ENCODE measurements around the gene ITGBL1. TPM values are rescaled to one million over a fixed set of nuclear protein-coding genes. Genes with fewer than 3 reads are reported as not detected.

The ITGBL1 gene
- total RNA-seq, 1 donor from 2014 or later = 3.1 TPM

DNA sequence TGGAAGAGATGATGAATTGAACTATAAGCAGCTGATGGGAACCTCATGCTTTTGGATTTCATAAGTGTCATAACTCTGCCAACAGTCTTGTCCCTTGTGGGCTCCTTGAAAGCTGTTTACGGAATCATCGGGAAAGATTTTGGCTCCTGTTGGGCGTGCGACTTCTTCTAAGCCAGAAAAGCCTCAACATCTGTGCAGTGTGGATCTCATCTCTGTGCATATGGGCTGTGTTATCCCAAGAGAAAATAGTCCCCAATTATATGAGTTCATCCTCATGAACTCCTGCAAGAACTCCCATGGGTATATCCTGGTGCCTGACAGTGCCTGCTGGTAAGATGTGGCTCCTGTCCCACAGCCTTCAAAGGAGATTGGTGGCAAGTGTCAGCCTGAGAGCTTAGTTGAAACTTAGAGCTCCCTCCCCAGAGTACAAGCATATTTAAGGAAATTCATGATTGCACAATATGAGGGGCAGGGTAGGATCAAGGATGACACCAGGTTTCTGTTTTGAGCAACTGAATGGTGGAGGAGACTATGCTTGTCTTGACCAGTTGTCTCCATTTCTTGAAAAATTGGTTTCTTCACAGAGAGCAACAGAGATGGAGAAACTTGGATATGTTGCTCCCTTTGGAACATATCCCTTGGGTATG, 243.5 kb downstream of the ITGBL1 start:
- DNase-seq (ENCODE audit: low read depth) = no peak

DNA sequence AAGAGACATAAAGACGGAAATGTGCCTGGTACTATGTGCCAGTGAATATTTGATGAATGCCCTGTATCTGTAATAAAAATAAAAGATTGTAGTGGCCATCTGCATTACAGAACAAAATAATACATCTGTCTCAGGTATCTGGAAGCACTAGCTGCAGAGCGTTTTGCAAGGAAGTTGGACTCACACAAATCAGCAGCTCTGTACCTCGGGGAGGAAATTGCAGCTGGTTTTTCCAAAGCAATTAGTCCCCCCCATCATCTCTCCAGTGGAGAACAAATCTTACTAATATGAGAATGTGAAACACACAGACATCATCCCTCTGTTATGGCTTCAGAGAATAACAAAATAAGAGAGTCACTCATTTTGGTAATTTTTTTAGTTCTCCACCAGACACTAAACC, 245.3 kb downstream of the ITGBL1 start:
- DNase-seq (ENCODE audit: low read depth) = no peak

DNA sequence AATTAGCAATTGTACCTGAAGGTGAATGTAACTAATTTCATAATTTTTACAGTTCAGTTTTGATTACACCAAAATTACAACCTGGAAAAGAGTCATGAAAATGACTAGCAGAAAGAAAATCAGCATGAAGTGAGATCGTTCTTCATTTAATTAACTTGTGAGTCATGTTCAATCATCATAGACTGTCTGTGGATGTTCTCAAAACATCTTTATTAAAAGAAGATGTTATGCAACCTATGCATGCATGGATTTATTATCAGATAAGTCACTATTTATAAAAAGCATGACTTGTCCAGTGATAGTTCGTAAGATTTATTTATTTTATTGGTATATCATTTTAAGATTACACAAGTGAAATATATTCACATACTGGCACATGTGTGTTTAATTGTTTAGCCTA, 245.9 kb downstream of the ITGBL1 start:
- no peak for DNase-seq (ENCODE audit: low read depth)

DNA sequence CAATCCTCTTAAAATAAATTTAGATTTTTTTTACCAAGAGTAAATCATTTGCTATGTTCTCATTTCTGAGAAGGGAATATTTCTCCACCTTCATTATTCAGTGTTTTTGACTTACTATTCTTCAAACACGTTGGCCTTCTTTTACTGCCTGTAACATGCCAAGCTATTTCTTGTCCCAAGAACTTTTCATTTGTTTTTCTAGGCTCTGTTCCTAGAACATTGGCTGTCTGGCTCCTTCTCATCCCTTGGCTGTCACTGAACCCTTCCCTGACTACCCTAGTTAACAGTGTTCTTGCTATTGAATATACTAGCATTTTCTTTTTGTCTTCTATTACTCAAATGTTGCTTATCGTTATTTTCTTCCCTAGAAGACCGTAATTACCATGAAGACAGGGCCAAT, 248.1 kb downstream of the ITGBL1 start:
- DNase-seq (ENCODE audit: low read depth) = peak; percentile 68

DNA sequence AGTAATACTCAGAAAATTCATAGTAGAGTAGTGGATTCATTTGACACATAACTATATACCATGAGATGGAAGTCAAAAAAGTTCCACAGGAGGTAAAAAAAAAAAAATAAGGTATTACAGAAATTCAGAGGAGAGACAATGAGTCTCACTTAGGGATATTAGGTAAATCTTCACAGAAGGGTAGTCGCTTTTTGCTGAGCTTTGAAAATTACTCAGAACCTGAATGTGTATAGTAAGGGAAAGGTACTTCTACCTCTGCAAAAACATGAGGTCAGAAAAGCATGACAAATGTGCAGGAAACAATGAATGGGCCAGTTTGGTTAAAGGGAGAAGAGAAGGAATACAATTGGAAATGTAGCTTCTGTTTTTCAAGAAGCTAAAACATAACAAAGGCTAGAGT, 250.6 kb downstream of the ITGBL1 start:
- DNase-seq (ENCODE audit: low read depth) = no peak

DNA sequence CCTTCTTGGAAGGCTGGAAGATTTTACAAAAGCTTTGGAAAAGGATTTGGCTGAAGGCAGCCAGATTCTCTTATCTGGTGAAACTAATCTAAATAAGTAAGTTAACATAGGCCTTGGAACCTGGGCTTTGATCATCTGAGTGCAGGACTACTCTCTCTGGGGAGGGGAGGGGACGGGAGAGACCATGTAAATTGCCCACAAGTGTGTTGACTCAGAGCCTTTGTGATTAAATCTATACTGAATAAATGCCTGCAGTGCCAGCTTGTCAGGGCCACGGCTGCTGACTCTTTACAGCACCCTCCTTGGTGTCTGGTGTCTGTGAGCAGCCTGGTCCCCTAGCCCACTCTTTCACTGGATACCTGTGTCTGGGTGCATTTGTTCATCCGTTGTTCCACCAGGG, 251.4 kb downstream of the ITGBL1 start:
- DNase-seq (ENCODE audit: low read depth) = no peak

DNA sequence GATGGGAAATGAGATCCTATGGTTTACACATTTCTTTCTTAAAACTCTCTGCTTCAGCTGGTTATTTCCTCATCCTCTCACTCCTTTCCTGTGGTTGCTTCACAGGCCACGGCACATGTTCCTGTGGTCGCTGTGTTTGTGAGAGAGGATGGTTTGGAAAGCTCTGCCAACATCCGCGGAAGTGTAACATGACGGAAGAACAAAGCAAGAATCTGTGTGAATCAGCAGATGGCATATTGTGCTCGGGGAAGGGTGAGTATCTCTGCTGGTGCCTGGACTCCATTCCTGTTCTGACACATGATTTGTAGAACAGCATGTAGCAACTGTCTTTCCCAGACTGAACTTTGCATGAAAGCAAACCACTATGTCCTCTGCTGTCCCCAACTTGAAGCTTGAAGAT, 254.2 kb downstream of the ITGBL1 start:
- peak; percentile 98 for DNase-seq (ENCODE audit: low read depth)

DNA sequence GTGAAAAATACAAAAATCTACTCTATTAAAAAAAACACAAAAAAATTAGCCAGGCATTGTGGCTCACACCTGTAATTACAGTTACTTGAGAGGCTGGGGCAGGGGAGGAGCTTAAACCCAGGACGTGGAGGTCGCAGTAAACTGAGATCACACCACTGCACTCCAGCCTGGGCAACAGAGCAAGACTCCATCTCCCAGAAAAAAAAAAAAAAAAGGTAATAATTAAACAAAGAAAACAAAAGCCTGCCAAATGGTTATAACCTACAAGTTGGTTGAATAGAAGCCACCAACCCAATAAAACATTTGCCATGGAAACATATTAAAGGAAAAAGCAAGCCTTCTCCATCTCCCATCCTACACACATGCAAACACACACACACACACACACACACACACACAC, 255.2 kb downstream of the ITGBL1 start:
- peak; percentile 79 for DNase-seq (ENCODE audit: low read depth)

DNA sequence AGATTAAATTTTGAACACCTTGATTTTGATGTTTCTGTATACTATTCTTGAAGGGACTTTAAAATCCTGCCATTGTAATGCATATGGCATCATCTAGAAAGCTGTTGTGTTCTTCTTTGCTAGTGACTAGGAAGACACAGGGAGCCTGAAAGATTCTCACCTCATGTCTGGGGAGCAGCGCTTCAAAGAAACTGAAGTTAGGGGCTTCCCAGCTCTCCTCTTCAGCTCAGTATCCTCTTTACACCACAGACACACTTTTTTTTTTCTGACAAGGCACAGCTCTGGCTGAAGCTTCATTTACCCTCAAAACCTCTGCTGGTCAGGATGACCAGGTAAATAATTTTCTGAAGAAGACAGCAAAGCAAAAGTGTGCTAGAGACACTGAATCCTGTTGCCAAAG, 255.6 kb downstream of the ITGBL1 start:
- no peak for DNase-seq (ENCODE audit: low read depth)

DNA sequence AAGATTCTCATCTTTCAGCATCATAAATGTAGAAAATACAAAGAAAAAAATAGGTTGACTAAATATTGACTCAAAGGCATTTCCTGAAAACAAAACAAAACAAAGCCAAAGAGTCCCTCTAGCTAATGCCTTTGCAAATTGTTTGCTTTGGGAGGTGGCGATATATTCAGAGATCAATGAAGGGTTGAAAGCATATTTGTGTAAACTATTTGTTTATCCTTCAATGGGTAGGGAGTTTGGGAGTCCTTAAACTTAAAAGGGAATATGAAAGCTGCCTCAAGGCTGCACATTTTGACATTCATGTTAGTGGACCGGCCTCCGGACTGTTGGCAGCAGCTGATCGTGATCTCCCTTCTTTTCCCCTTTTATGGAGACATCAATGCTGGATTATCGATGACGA, 257.5 kb downstream of the ITGBL1 start:
- no peak for DNase-seq (ENCODE audit: low read depth)

DNA sequence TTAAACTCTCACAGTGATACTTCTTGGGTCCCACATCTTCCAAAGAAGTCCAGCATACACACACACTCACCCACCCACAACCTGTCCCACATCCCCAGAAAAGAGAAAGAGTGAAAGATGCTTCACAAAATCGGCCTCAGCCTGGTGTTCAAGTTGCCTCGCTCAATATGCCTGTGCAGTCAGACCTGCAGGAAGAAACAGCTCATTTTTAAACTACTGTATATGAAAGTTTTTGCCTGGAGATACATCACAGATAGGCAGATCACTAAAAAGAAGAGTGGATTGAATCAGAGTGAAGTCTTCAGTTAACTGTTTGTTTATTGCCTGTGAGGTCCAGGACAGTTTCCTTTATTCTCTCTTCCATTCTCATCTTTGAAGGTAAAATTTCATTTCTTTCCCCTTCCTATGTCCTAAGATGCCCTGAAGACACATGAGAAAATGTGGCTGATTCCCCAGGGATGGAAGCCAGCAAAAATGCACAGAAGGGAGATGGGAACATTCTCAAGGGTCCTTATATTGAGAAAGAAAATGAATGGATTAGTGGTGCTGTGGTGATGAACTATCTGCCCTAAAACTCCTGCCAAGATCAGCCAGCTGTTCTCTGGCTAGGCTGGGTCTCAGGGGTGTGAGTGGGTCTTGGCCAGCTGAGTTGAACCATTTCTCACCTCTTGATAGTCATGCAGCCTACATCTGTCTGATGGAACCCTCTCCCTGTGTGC, 259.0 kb downstream of the ITGBL1 start:
- DNase-seq (ENCODE audit: low read depth) = no peak

DNA sequence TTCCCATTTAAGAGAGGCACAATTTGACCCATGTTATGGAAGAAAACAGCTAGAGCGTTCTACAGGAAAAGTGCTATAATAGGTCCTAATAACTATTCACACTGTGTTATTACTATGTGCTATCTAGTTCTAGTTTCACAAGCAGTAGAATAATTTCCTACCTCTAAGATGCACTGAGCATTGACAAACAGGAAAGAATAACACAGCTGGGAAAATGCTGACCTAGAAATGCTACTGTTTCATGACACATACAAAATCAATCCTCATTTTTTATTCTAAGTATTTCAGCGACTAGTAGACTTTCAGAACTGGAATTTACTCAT, 259.5 kb downstream of the ITGBL1 start:
- no peak for DNase-seq (ENCODE audit: low read depth)

DNA sequence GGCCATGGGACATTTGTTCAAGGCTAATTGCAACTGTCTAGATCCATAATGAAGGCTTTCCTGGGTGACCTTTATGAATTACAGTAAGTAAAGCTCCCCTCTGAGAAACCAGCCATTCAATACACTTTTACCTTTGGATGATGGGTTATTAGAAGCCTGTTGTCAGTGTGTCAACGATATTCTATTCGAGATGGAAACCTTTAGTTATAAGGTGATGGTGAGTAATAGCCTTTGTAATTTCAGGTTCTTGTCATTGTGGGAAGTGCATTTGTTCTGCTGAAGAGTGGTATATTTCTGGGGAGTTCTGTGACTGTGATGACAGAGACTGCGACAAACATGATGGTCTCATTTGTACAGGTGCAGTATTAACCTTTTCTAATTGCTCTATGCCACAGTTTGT, 261.7 kb downstream of the ITGBL1 start:
- no peak for DNase-seq (ENCODE audit: low read depth)

DNA sequence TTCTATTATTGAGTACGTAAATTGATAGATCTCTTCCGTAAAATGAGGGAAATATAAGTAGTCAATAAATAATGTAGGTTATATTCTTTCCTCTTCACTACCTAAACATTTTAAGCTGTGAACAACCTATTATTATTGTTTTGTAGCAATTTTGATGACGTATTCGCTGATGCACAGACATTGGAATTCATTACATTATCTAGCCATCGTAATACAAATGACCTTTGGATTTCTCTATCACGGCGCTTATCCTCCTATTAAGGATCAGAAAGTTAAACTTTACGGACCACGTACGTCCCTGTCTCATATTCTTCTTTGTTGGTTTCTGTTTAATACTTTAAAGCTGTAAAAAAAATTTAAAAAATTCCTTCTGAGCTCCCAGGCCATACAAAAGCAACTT, 264.9 kb downstream of the ITGBL1 start:
- DNase-seq (ENCODE audit: low read depth) = no peak

DNA sequence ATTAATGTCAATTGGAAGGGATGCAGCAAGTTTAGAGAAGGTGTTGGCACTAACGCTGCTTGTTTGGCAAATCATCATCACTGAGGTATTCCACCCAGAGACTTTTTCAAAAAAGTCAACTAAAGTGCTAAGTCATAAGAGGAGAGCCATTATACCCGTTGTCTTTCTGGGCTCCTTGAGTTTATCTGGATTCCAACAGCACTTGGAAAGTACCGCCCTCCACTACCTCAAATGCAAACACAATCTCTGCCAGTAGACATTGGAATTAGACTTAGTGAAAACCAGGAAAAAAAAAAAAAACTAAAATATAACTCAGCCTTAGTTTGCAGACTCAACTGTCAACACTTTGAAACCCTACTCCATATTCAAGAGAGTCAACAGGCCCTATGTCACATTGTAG, 266.0 kb downstream of the ITGBL1 start:
- no peak for DNase-seq (ENCODE audit: low read depth)

DNA sequence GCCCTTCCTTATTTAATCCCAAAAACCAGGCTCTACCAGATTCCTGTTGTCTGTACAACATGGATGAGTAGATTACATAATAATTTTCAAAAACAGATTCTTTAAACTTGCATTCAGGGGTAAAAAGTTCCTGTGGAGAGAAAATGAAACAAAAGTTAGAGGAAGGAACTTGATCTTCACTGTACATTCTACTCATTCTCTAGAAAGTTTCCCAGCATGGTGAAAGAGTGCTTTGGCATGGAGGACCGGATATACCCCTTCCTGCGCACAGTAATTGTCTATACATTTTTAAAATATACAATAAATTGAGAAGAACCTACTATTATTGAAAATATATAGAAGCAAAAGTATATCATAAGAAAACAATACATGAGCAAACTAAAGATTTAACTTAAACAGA, 274.2 kb downstream of the ITGBL1 start:
- no peak for DNase-seq (ENCODE audit: low read depth)

DNA sequence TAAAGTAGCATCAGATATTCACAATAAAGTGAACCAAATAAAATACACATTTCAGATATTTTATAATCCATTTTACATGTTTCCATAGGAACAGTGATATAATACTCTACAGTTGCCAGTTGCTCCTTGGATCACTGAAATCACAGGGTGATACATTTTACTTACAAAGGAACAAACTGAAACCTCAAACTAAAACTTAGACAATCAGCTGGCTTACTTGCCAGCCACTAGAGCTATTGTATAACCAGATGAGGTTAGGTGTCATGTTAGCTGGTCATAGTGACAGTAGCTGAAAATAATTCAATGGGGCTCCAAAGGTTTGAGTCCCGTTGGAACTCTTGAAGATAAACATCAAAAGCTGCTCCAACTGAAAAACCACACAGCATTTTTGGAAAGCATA, 274.6 kb downstream of the ITGBL1 start:
- DNase-seq (ENCODE audit: low read depth) = peak; percentile 83

DNA sequence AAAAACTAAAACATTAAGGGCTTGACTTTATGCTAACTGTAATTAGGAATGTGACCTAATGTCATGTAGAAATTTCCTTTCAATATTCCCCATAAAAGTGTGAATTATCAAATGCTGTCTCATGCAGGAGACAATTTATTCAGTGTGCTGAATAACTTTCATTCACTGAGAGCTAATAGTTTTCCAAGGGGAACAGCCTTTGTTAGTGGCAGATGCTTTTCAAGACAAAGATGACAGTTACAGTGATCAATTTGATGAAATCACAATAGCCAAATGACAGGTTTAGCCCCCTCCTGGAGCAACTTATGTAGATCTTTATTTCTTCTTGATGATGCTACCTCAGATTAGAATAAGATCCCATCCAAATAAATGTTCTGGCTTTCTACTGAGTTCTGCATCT, 275.5 kb downstream of the ITGBL1 start:
- DNase-seq (ENCODE audit: low read depth) = no peak

DNA sequence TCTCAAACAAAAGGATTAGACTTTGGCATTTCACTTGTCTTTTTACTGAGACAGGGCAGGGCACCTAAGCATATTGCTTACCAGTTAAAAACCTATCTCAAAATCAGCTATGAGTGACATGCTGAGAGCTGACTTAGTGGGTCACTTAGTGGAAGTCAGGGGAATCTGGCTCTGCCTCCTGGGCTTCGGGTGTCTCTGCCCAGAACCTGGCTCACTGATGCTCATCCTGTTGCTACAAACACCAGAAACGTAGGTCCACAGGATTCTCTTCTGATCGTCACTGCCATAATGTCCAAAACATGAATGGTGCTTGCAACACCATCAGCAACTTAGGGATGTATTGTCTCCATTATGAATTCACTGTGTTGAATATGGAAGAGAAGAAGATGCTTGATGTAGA, 276.1 kb downstream of the ITGBL1 start:
- DNase-seq (ENCODE audit: low read depth) = no peak

DNA sequence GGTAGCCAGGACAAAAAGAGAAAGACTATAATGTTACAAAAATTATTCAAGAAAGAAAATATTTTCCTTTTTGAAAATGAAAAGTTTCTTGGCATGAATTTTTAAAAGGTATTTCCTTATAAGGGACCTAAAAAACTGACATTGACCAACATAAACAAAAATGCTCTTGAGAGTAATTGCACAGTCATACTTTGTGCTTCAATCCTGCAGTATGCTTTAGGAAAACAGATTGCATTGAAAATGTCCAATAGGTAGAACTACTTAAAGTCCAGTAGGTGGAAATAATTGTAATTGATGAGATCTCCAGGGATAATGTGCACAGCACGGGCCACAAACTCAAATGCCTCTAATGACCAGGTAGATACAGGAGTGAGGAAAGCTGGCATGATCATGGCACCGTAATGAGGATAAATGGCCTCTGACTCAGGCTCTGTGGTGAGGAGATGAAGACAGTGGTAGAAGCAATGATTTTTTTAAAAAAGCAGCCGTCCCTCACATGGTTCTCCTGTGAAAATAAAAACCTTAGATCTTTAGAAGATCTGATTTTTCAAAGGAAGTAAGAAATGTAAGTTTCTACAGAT, 278.0 kb downstream of the ITGBL1 start:
- DNase-seq (ENCODE audit: low read depth) = peak; percentile 46

DNA sequence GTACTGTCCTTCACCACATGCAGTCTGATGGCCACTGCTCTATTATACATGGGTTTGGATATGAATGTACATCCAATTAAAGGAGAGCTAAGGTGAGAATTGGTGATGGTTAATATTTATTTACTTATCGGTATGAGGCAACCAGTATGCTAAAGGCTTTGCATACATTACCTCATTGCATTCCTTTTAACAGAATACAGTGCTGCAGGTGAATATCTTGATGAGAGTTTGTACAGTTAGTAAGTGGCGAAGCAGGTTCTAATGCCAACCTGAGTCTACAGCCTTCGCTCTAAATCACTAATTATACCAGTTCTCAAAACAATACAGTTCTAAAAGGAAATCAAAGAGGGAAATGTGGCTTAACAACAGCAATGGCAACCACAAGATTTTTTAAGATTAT, 284.1 kb downstream of the ITGBL1 start:
- peak; percentile 46 for DNase-seq (ENCODE audit: low read depth)

DNA sequence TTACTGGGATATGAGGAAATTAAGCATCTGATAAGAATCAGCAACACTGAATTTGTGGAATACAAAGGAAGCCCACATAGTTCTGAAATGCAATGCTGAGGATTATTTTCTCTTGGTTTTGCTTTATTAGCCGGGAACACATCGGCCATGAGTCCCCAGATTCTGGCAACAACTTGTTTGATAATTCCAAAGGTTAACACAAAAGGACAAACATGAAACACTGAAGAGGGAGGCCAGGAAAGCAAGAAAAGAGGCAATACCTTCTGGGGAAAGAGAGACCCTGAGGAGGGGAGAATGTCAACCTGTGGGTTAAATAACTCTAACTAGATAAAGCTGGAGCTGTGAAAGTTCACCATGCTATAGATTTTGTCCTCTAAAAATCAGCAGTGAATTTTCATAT, 285.9 kb downstream of the ITGBL1 start:
- no peak for DNase-seq (ENCODE audit: low read depth)

DNA sequence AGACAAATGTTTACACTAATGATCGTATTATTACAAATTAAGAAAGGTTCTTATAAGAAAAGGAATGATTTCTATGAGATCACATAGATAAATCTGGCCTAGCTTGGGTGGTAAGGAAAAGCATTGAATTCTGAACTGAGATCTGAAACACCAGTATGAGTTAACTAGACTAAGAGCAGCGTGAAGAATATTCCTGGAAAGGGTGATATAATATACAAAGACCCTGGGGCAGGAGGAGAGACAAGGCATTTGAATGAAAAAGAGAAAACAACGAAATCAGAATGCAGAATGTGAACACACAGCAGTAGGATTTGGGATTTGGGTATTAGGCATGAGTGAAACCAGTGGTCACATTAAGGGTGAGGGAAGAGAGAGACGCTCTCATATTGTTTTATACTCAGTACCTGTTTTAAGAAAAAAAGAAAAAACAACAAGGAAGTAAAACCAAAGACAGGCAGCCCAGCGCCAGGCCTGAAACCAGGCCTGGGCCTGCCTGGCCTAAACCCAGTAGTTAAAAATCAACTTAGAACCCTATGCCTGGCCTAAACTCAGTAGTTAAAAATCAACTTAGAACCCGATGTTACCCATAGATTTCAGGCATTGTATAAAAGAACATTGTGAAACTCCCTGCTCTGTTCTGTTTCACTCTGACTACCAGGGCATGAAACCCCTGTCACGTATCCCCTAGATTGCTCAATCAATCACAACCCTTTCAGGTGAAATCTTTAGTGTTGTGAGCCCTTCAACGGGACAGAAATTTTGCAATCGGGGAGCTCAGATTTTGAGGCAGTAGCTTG, 287.1 kb downstream of the ITGBL1 start:
- DNase-seq (ENCODE audit: low read depth) = peak; percentile 97

Measured in renal cortical epithelial cell (primary cell).